ENCODE data around the gene TRIOBP.

Gene TRIOBP

DNA sequence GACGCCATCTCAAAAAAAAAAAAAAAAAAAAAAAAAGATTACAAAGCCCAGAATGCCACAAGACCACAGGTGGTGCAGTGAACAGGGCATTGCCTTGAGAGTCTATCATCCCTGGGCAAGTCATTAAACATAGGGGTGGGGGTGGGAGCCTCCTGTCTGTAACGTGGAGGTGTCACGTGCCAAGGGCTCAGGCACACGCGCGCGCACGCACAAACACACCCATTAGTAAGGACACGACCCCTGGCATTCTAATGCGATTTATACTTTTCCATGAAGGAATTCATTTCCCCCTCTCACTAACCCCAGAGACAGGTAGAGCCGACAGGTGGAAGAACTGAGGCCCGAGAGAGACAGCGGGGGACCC lies 105.1 kb downstream of the TRIOBP start:
- WGBS (ENCODE audit: extremely low coverage, insufficient coverage, insufficient read length), result no CpG with 5 or more reads among the region's 13 CpGs

DNA sequence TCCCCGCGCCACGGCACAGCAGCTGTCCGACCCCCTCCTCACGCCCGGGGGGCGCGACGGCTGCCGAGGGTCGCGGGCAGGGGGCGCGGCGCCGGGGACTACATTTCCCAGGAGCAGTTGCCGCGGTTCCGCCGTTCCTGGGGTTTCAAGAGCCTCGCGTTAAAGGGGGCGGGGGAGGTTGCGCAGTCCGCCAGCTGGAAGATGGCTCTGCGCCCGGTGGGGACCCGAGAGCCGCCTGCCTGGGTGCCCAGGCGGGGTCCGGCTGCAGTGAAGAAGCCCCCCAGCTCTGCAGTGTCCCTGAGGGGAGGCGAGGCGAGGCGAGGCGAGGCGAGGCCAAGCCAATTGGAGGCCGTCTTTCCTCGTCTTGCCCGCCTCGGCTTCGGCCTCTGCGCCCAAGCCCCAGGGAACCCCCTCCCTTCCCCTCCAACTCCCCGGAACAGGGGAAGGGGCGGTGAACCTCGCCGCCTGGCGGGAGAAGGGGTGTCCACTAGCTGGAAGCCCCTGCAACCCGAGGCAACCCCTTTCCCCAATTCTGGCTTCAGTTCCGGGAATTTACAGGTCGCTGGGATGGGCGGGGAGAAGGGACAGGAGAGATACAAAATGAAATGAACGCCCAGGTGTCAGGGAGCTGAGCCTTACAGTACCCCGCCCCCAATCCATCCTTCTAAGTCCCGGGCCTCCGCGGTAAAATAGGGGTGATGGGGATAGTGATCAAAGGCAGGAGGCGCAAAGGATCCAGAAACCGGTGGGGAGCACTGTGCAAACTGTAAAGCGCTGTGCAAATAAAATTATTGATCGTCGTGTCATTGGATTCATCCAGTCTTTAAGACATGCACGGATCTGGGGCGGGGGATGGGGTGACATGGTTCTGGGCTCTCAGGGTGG lies 105.7 kb downstream of the TRIOBP start:
- Histone ChIP-seq H2AK5ac (ENCODE audit: low read length) (no peak overlapping the region), H3K36me3 (ENCODE audit: control insufficient read depth in 1 of 2, insufficient read depth in 2 of 2, low read length in 2 of 2) (no peaks in the 10 kb centered on the region), H4K12ac (ENCODE audit: low read depth, low read length) (peak overlapping the region; percentile 41), H3K23ac (ENCODE audit: low read length) (no peak overlapping the region), H3K27me3 (ENCODE audit: insufficient read depth, low read length) (peaks cover 13% of the 10 kb centered on the region), H2AFZ (ENCODE audit: insufficient read depth, low read length, poor library complexity) (peak overlapping the region; percentile 78), H3K4ac (ENCODE audit: low read depth, low read length) (peak overlapping the region; percentile 31), H3K18ac (ENCODE audit: low read length) (peak overlapping the region; percentile 34), H3K9me3 (ENCODE audit: insufficient read depth, low read depth, low read length) (no peaks in the 10 kb centered on the region), H3K79me1 (ENCODE audit: low read length) (peaks cover 19% of the 10 kb centered on the region), H3K4me1 (ENCODE audit: control insufficient read depth in 1 of 2, insufficient read depth in 2 of 2, low read length in 2 of 2) (peaks cover 16 to 31% of the 10 kb centered on the region in 2 experiments), H3K14ac (ENCODE audit: low read length) (peak overlapping the region; percentile 76), H3K27ac (ENCODE audit: low read depth, low read length) (no peak overlapping the region), H4K91ac (ENCODE audit: low read depth, low read length) (peak overlapping the region; percentile 72), H2BK120ac (ENCODE audit: insufficient read depth, low read length, poor library complexity) (peak overlapping the region; percentile 21), H4K8ac (ENCODE audit: low read depth, low read length) (peak overlapping the region; percentile 88), H3K4me3 (ENCODE audit: low read depth, low read length) (peak overlapping the region; percentile 83), H3K9ac (ENCODE audit: low read length) (peak overlapping the region; percentile 67), H2BK5ac (ENCODE audit: low read depth, low read length, poor library complexity) (no peak overlapping the region), H2BK12ac (ENCODE audit: low read length) (no peak overlapping the region), H3K4me2 (ENCODE audit: low read length) (peak overlapping the region; percentile 95), H3K79me2 (ENCODE audit: control insufficient read depth, insufficient read depth, low read length, poor library complexity) (peaks cover 5% of the 10 kb centered on the region)
- DNase-seq, result peak in 1 of 2 donors; percentile 57
- no CpG with 5 or more reads among the region's 63 CpGs for WGBS (ENCODE audit: extremely low coverage, insufficient coverage, insufficient read length)

More for the DNA sequence above, 105.1 kb downstream of the TRIOBP start:
- Histone ChIP-seq H2AFZ (ENCODE audit: insufficient read depth, low read length, poor library complexity) (peak overlapping the region; percentile 78), H2AK5ac (ENCODE audit: low read length) (no peak overlapping the region), H4K91ac (ENCODE audit: low read depth, low read length) (no peak overlapping the region), H3K18ac (ENCODE audit: low read length) (no peak overlapping the region), H3K36me3 (ENCODE audit: control insufficient read depth in 1 of 2, insufficient read depth in 2 of 2, low read length in 2 of 2) (no peaks in the 10 kb centered on the region), H3K9me3 (ENCODE audit: insufficient read depth, low read depth, low read length) (no peaks in the 10 kb centered on the region), H3K79me1 (ENCODE audit: low read length) (peaks cover 19% of the 10 kb centered on the region), H4K8ac (ENCODE audit: low read depth, low read length) (peak overlapping the region; percentile 18), H3K27ac (ENCODE audit: low read depth, low read length) (no peak overlapping the region), H3K14ac (ENCODE audit: low read length) (no peak overlapping the region), H2BK120ac (ENCODE audit: insufficient read depth, low read length, poor library complexity) (no peak overlapping the region), H3K4me1 (ENCODE audit: control insufficient read depth in 1 of 2, insufficient read depth in 2 of 2, low read length in 2 of 2) (peaks cover 16 to 31% of the 10 kb centered on the region in 2 experiments), H2BK5ac (ENCODE audit: low read depth, low read length, poor library complexity) (no peak overlapping the region), H3K4me2 (ENCODE audit: low read length) (peak overlapping the region; percentile 95), H3K9ac (ENCODE audit: low read length) (no peak overlapping the region), H3K79me2 (ENCODE audit: control insufficient read depth, insufficient read depth, low read length, poor library complexity) (peaks cover 5% of the 10 kb centered on the region), H3K4me3 (ENCODE audit: low read depth, low read length) (peak overlapping the region; percentile 83), H4K12ac (ENCODE audit: low read depth, low read length) (no peak overlapping the region), H3K4ac (ENCODE audit: low read depth, low read length) (no peak overlapping the region), H3K27me3 (ENCODE audit: insufficient read depth, low read length) (peaks cover 13% of the 10 kb centered on the region), H2BK12ac (ENCODE audit: low read length) (no peak overlapping the region), H3K23ac (ENCODE audit: low read length) (no peak overlapping the region)
- DNase-seq, result peak in 1 of 2 donors; percentile 18

DNA sequence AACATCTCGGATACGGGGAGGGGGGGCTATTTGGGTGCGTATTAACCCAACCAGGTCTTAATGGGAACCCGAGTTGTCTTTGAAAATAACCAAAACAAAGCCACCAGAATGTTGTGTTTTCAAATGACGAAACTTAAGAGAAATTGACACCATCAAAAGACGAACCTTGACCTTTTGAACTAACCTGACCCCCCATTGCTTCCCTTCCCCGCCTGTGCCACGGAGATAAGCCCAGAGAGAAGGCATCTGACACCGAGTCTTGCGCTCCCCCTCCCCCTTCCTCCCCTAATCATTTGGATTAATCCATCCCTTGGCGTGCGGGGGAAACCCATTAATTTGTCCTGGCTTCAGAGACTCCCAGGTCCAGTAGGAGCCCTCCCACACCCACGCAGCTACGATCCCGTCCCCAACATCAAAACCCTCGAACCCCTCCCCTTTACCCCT lies 106.4 kb downstream of the TRIOBP start:
- H3K4me3 ChIP-seq (ENCODE audit: low read depth, low read length), result no peak overlapping the region
- no peak for DNase-seq
- H3K14ac ChIP-seq (ENCODE audit: low read length), result no peak overlapping the region
- WGBS (ENCODE audit: extremely low coverage, insufficient coverage, insufficient read length), result no CpG with 5 or more reads among the region's 16 CpGs
- peak overlapping the region; percentile 95 for H3K4me2 ChIP-seq (ENCODE audit: low read length)
- H4K91ac ChIP-seq (ENCODE audit: low read depth, low read length), result no peak overlapping the region
- no peak overlapping the region for H3K9ac ChIP-seq (ENCODE audit: low read length)
- H4K12ac ChIP-seq (ENCODE audit: low read depth, low read length), result no peak overlapping the region
- no peak overlapping the region for H2BK120ac ChIP-seq (ENCODE audit: insufficient read depth, low read length, poor library complexity)
- H3K18ac ChIP-seq (ENCODE audit: low read length), result no peak overlapping the region
- no peak overlapping the region for H3K4ac ChIP-seq (ENCODE audit: low read depth, low read length)
- peak overlapping the region; percentile 92 for H4K8ac ChIP-seq (ENCODE audit: low read depth, low read length)
- peaks cover 13% of the 10 kb centered on the region for H3K27me3 ChIP-seq (ENCODE audit: insufficient read depth, low read length)
- H2BK12ac ChIP-seq (ENCODE audit: low read length), result no peak overlapping the region
- H3K79me2 ChIP-seq (ENCODE audit: control insufficient read depth, insufficient read depth, low read length, poor library complexity), result peaks cover 5% of the 10 kb centered on the region
- no peaks in the 10 kb centered on the region for H3K9me3 ChIP-seq (ENCODE audit: insufficient read depth, low read depth, low read length)
- H3K23ac ChIP-seq (ENCODE audit: low read length), result no peak overlapping the region
- H3K79me1 ChIP-seq (ENCODE audit: low read length), result peaks cover 21% of the 10 kb centered on the region
- H3K4me1 ChIP-seq (ENCODE audit: control insufficient read depth in 1 of 2, insufficient read depth in 2 of 2, low read length in 2 of 2), result peaks cover 16 to 32% of the 10 kb centered on the region in 2 experiments
- no peak overlapping the region for H2AFZ ChIP-seq (ENCODE audit: insufficient read depth, low read length, poor library complexity)
- H2AK5ac ChIP-seq (ENCODE audit: low read length), result no peak overlapping the region
- no peaks in the 10 kb centered on the region for H3K36me3 ChIP-seq (ENCODE audit: control insufficient read depth in 1 of 2, insufficient read depth in 2 of 2, low read length in 2 of 2)
- no peak overlapping the region for H3K27ac ChIP-seq (ENCODE audit: low read depth, low read length)
- no peak overlapping the region for H2BK5ac ChIP-seq (ENCODE audit: low read depth, low read length, poor library complexity)

DNA sequence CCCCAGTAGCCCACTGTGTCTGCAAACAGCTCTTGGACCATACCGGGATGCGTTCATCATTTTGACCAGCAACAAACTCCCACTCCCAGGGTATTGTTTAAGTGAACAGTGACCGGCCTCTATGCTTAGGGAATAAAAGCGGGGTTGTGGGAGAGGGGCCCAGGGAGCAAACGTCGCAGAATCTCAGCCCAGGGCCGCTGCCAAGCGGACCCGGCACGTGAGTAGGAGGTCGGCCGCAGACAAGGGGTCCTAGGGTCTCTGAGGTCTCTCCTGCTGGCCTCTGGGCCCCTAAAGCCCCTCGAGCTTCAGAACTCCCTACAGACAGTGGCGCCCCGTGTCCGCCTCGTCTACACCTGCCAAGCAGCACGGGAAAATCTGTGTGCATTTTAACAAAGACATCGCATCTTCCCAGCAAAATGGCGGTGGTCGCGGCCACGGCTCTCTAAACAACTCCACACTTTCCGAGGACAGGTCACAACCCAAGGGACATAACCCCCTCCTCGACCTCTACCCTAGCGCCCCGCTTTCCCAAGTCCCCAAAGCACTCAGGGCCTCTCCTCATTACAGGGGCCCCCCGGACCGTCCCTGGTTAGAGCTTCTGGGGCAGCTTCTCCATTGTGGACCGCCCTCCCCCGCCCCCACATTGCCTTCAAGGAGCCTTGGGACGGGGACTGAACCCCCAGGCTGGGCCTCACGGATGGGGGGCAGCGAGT lies 106.9 kb downstream of the TRIOBP start:
- peak overlapping the region; percentile 87 for H4K91ac ChIP-seq (ENCODE audit: low read depth, low read length)
- H3K79me1 ChIP-seq (ENCODE audit: low read length), result peaks cover 21% of the 10 kb centered on the region
- H3K4ac ChIP-seq (ENCODE audit: low read depth, low read length), result peak overlapping the region; percentile 74
- H4K12ac ChIP-seq (ENCODE audit: low read depth, low read length), result peak overlapping the region; percentile 65
- peak overlapping the region; percentile 27 for H2BK12ac ChIP-seq (ENCODE audit: low read length)
- peak overlapping the region; percentile 11 for H2AK5ac ChIP-seq (ENCODE audit: low read length)
- H3K18ac ChIP-seq (ENCODE audit: low read length), result no peak overlapping the region
- H3K27me3 ChIP-seq (ENCODE audit: insufficient read depth, low read length), result peaks cover 13% of the 10 kb centered on the region
- no peak overlapping the region for H3K9ac ChIP-seq (ENCODE audit: low read length)
- H3K27ac ChIP-seq (ENCODE audit: low read depth, low read length), result no peak overlapping the region
- no peaks in the 10 kb centered on the region for H3K36me3 ChIP-seq (ENCODE audit: control insufficient read depth in 1 of 2, insufficient read depth in 2 of 2, low read length in 2 of 2)
- peak overlapping the region; percentile 76 for H2BK120ac ChIP-seq (ENCODE audit: insufficient read depth, low read length, poor library complexity)
- peak overlapping the region; percentile 23 for H2BK5ac ChIP-seq (ENCODE audit: low read depth, low read length, poor library complexity)
- peak overlapping the region; percentile 76 for H3K14ac ChIP-seq (ENCODE audit: low read length)
- no peak for DNase-seq
- H3K9me3 ChIP-seq (ENCODE audit: insufficient read depth, low read depth, low read length), result no peaks in the 10 kb centered on the region
- H3K23ac ChIP-seq (ENCODE audit: low read length), result no peak overlapping the region
- peaks cover 5% of the 10 kb centered on the region for H3K79me2 ChIP-seq (ENCODE audit: control insufficient read depth, insufficient read depth, low read length, poor library complexity)
- WGBS (ENCODE audit: extremely low coverage, insufficient coverage, insufficient read length), result no CpG with 5 or more reads among the region's 34 CpGs
- H3K4me2 ChIP-seq (ENCODE audit: low read length), result peak overlapping the region; percentile 95
- H3K4me3 ChIP-seq (ENCODE audit: low read depth, low read length), result no peak overlapping the region
- H4K8ac ChIP-seq (ENCODE audit: low read depth, low read length), result peak overlapping the region; percentile 92
- H2AFZ ChIP-seq (ENCODE audit: insufficient read depth, low read length, poor library complexity), result peak overlapping the region; percentile 11
- H3K4me1 ChIP-seq (ENCODE audit: control insufficient read depth in 1 of 2, insufficient read depth in 2 of 2, low read length in 2 of 2), result peaks cover 18 to 35% of the 10 kb centered on the region in 2 experiments
